IPS DF 4.7 (cell line): ENCODE results near the gene ALG12.

ENCODE experiments used
- DNase-seq: peaks from one replicate; pipeline ENCODE4 v3.0.0-alpha.2; 2013; ENCODE audit warnings: low spot score; ENCODE audit errors: extremely low read depth

Gene ALG12

GRCh38 chr22:49917974-49918910 lies at the start of gene ALG12, which contains the start of gene CRELD2:
ALG12 (minus strand) TSS chr22:49918438; CDS start chr22:49913765, 4,673 bp downstream.
CRELD2 (plus strand) TSS chr22:49918634; CDS start chr22:49918770, 136 bp downstream.
- no peak for DNase-seq

- DNase-seq: no peak
These were observed 49.5 kb upstream of the ALG12 start for GRCh38 chr22:49967706-49968208.

- no peak for DNase-seq
These were observed 48.8 kb upstream of the ALG12 start for GRCh38 chr22:49966774-49967705.

- DNase-seq: no peak
These were observed 48.0 kb upstream of the ALG12 start for GRCh38 chr22:49966041-49966773.

GRCh38 chr22:49965091-49966040 lies 47.1 kb upstream of the ALG12 start:
- no peak for DNase-seq

GRCh38 chr22:49964136-49965090 lies 46.2 kb upstream of the ALG12 start:
- DNase-seq: no peak

GRCh38 chr22:49963647-49964026 lies 45.4 kb upstream of the ALG12 start:
- no peak for DNase-seq

- DNase-seq: no peak
These were observed 44.8 kb upstream of the ALG12 start for GRCh38 chr22:49962751-49963646.

- DNase-seq: no peak
These were observed 43.9 kb upstream of the ALG12 start for GRCh38 chr22:49962012-49962750.

- DNase-seq: no peak
These were observed 43.4 kb upstream of the ALG12 start for GRCh38 chr22:49961601-49962011.

GRCh38 chr22:49961005-49961600 lies 42.9 kb upstream of the ALG12 start:
- DNase-seq: no peak

GRCh38 chr22:49960159-49961004 lies 42.1 kb upstream of the ALG12 start, which contains the start of gene PIM3:
PIM3 (plus strand) TSS chr22:49960772; CDS start chr22:49960948, 176 bp downstream.
- DNase-seq: no peak

- DNase-seq: no peak
These were observed 41.5 kb upstream of the ALG12 start for GRCh38 chr22:49959782-49960158.

GRCh38 chr22:49958931-49959781 lies 40.9 kb upstream of the ALG12 start:
- no peak for DNase-seq
